GM12801 (cell line): ENCODE results near the gene LRRTM2.

Experiments
- CTCF ChIP-seq: IDR thresholded peaks from one replicate; pipeline ENCODE4 v1.5.1; 2011; ENCODE audit warnings: control low read depth; ENCODE audit not compliant: insufficient read length; ENCODE audit errors: extremely low read depth

The LRRTM2 gene

GRCh38 chr5:138870611-138871010 is 4.5 kb downstream of the LRRTM2 start:
- TF ChIP-seq CTCF, result no peak

- no peak for TF ChIP-seq CTCF
Measured at GRCh38 chr5:138869763-138870500, 5.2 kb downstream of the LRRTM2 start.

- TF ChIP-seq CTCF, result no peak
Measured at GRCh38 chr5:138869038-138869437, 6.1 kb downstream of the LRRTM2 start.

GRCh38 chr5:138867011-138867410 is 8.1 kb downstream of the LRRTM2 start:
- no peak for TF ChIP-seq CTCF

- no peak for TF ChIP-seq CTCF
Measured at GRCh38 chr5:138853132-138853531, 22.0 kb downstream of the LRRTM2 start.

GRCh38 chr5:138850865-138851435 is 24.2 kb downstream of the LRRTM2 start:
- no peak for TF ChIP-seq CTCF

- TF ChIP-seq CTCF, result no peak
Measured at GRCh38 chr5:138849882-138850281, 25.3 kb downstream of the LRRTM2 start.
